Frontal cortex (tissue), 4 donors: ENCODE results near the gene TAS2R4. TPM values are rescaled to one million over a fixed set of nuclear protein-coding genes. Genes with fewer than 3 reads are reported as not detected.
"Not testable (repeated sequence)": the region's sequence is repeated elsewhere in the genome, so short reads cannot be mapped to it uniquely, and the experiment has no call there.

Experiments
- DNase-seq, 2 donors: peaks; one replicate each; pipeline ENCODE4 v3.0.0; 2012; ENCODE audit warnings: low spot score in 2 of 2
- FAIRE-seq: peaks from 2 replicates; lab custom pipeline; 2012; peaks lifted over from hg19 to GRCh38; lab: Jason Lieb, UNC
- small RNA-seq: library from RNA; depleted of rRNA; stranded (forward); fragments of <200 nt; gene quantifications from one replicate; pipeline ENCODE3, GENCODE V24; 2014
- total RNA-seq: library from RNA; depleted of rRNA; stranded (reverse); fragments of >200 nt; gene quantifications from one replicate; pipeline ENCODE4 v1.2.3, GENCODE V29; 2014
- donor health status: control.
- donor health status: control.
- donor health status: control.

Gene TAS2R4
- total RNA-seq, 1 donor from 2014 or later = 2.0 TPM

GRCh38 chr7:141820067-141820466 lies 43.6 kb downstream of the TAS2R4 start:
- DNase-seq (no peak), FAIRE-seq (no peak)

DNA sequence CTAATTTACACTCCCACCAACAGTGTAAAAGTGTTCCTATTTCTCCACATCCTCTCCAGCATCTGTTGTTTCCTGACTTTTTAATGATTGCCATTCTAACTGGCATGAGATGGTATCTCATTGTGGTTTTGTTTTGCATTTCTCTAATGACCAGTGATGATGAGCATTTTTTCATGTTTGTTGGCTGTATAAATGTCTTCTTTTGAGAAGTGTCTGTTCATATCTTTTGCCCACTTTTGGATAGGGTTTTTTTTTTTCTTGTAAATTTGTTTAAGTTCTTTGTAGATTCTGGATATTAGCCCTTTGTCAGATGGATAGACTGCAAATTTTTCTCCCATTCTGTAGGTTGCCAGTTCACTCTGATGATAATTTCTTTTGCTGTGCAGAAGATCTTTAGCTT lies 46.0 kb downstream of the TAS2R4 start:
- FAIRE-seq = not testable (repeated sequence)

More for the DNA sequence above, 46.0 kb downstream of the TAS2R4 start:
- not testable (repeated sequence) for DNase-seq

Small RNA genes lying within 50 kb of the gene (small RNA-seq; reads per million reads assigned to genes)
- gene RNU1-82P = not detected

Other genes starting within 250 kb of the TAS2R4 start
- gene AGK, start 225.3 kb upstream of the TAS2R4 start, total RNA-seq = 46.5 TPM
- 32.6 TPM for gene DENND11, start 74.5 kb upstream of the TAS2R4 start, total RNA-seq
- under 0.01 TPM for gene WEE2, start 68.3 kb upstream of the TAS2R4 start, total RNA-seq
- 77.5 TPM for gene SSBP1, start 38.3 kb upstream of the TAS2R4 start, total RNA-seq
- 1.2 TPM for gene TAS2R3, start 12.6 kb upstream of the TAS2R4 start, total RNA-seq
- gene TAS2R5, start 13.5 kb downstream of the TAS2R4 start, total RNA-seq = 0.82 TPM
- not detected for gene PRSS37, start 64.8 kb downstream of the TAS2R4 start, total RNA-seq
- not detected for gene OR9A4, start 139.7 kb downstream of the TAS2R4 start, total RNA-seq
- gene CLEC5A, start 170.3 kb downstream of the TAS2R4 start, total RNA-seq = not detected
- gene TAS2R38, start 197.1 kb downstream of the TAS2R4 start, total RNA-seq = not detected
- 0.82 TPM for gene MGAM, start 219.2 kb downstream of the TAS2R4 start, total RNA-seq